H9 (cell line): ENCODE results near the gene TSC22D1. TPM values are rescaled to one million over a fixed set of nuclear protein-coding genes. Genes with fewer than 3 reads are reported as not detected.

Experiments used
- DNase-seq: peaks from one replicate; pipeline ENCODE4 v3.0.0-alpha.2; 2017
- H2AFZ ChIP-seq: one replicate; pipeline ENCODE4 v1.6.1; 2013; ENCODE audit warnings: mild to moderate bottlenecking, low read length, control low read depth, moderate library complexity
- H2AK5ac ChIP-seq: 2 replicates; pipeline ENCODE4 v1.6.1; 2013; ENCODE audit warnings: low read length, control low read depth, mixed read lengths; ENCODE audit not compliant: insufficient read length
- H2BK120ac ChIP-seq: one replicate; pipeline ENCODE4 v1.6.1; 2013; ENCODE audit warnings: low read depth, mild to moderate bottlenecking, low read length, control low read depth, inconsistent platforms; ENCODE audit not compliant: poor library complexity, severe bottlenecking
- H2BK12ac ChIP-seq: 2 replicates; pipeline ENCODE4 v1.6.1; 2013; ENCODE audit warnings: low read length, control low read depth, mixed read lengths, low read depth; ENCODE audit not compliant: insufficient read length
- H2BK15ac ChIP-seq: 2 replicates; pipeline ENCODE4 v1.6.1; 2013; ENCODE audit warnings: low read depth, low read length, control low read depth
- H2BK20ac ChIP-seq: one replicate; pipeline ENCODE4 v1.6.1; 2013; ENCODE audit warnings: low read depth, mild to moderate bottlenecking, low read length, control low read depth, inconsistent platforms; ENCODE audit not compliant: poor library complexity, severe bottlenecking
- H2BK5ac ChIP-seq: 2 replicates; pipeline ENCODE4 v1.6.1; 2013; ENCODE audit warnings: low read length, control low read depth, mixed read lengths; ENCODE audit not compliant: insufficient read length
- H3K14ac ChIP-seq: 2 replicates; pipeline ENCODE4 v1.6.1; 2013; ENCODE audit warnings: low read length, control low read depth; ENCODE audit not compliant: insufficient read depth
- H3K18ac ChIP-seq: 2 replicates; pipeline ENCODE4 v1.6.1; 2013; ENCODE audit warnings: low read depth, mild to moderate bottlenecking, mixed read lengths, low read length, control low read depth; ENCODE audit not compliant: insufficient read length
- H3K23ac ChIP-seq: 2 replicates; pipeline ENCODE4 v1.6.1; 2013; ENCODE audit warnings: low read length, control low read depth, mixed read lengths, low read depth; ENCODE audit not compliant: insufficient read length
- H3K23me2 ChIP-seq: 2 replicates; pipeline ENCODE4 v1.6.1; 2013; ENCODE audit warnings: low read depth, mild to moderate bottlenecking, mixed read lengths, low read length, control low read depth; ENCODE audit not compliant: insufficient read length, poor library complexity, severe bottlenecking
- H3K27ac ChIP-seq: 2 replicates; pipeline ENCODE4 v1.5.1; 2013; ENCODE audit warnings: low read length, control low read depth, mixed read lengths, low read depth; ENCODE audit not compliant: insufficient read length
- H3K27me3 ChIP-seq: 2 replicates; pipeline ENCODE4 v1.6.1; 2013; ENCODE audit warnings: low read length, control low read depth, inconsistent platforms; ENCODE audit not compliant: insufficient read depth
- H3K4ac ChIP-seq: 2 replicates; pipeline ENCODE4 v1.6.1; 2013; ENCODE audit warnings: low read depth, mild to moderate bottlenecking, control low read depth, inconsistent platforms, low read length, moderate library complexity
- H3K4me1 ChIP-seq: 2 replicates; pipeline ENCODE4 v1.6.1; 2013; ENCODE audit warnings: low read length, control low read depth, inconsistent platforms; ENCODE audit not compliant: insufficient read depth
- H3K4me2 ChIP-seq: 2 replicates; pipeline ENCODE4 v1.6.1; 2013; ENCODE audit warnings: low read length, control low read depth, mixed read lengths; ENCODE audit not compliant: insufficient read length, insufficient read depth
- H3K56ac ChIP-seq: 2 replicates; pipeline ENCODE4 v1.6.1; 2013; ENCODE audit warnings: low read depth, mild to moderate bottlenecking, mixed read lengths, low read length, control low read depth; ENCODE audit not compliant: insufficient read length
- H3K79me1 ChIP-seq: 2 replicates; pipeline ENCODE4 v1.6.1; 2013; ENCODE audit warnings: low read depth, mild to moderate bottlenecking, moderate library complexity, low read length, control low read depth, inconsistent platforms; ENCODE audit not compliant: insufficient read depth, poor library complexity, severe bottlenecking
- H3K79me2 ChIP-seq: 2 replicates; pipeline ENCODE4 v1.6.1; 2013; ENCODE audit warnings: low read length, control low read depth, inconsistent platforms; ENCODE audit not compliant: insufficient read depth
- H3K9ac ChIP-seq: 2 replicates; pipeline ENCODE4 v1.6.1; 2013; ENCODE audit warnings: low read length, control low read depth, mixed read lengths; ENCODE audit not compliant: insufficient read length; ENCODE audit errors: extremely low read depth
- H3K9me3 ChIP-seq: one replicate; pipeline ENCODE4 v1.6.1; 2013; ENCODE audit warnings: low read depth, low read length, inconsistent platforms; ENCODE audit not compliant: control insufficient read depth
- H3T11ph ChIP-seq: one replicate; pipeline ENCODE4 v1.6.1; 2013; ENCODE audit warnings: mild to moderate bottlenecking, low read length, control low read depth, inconsistent platforms
- H4K20me1 ChIP-seq: one replicate; pipeline ENCODE4 v1.6.1; 2013; ENCODE audit not compliant: control insufficient read depth, insufficient read length, insufficient read depth
- H4K5ac ChIP-seq: 2 replicates; pipeline ENCODE4 v1.6.1; 2013; ENCODE audit warnings: low read depth, mild to moderate bottlenecking, mixed read lengths, low read length, control low read depth; ENCODE audit not compliant: insufficient read length
- H4K8ac ChIP-seq: replicated peaks from 2 replicates; pipeline ENCODE4 v1.6.1; 2013; ENCODE audit warnings: low read length, control low read depth, mixed read lengths, low read depth; ENCODE audit not compliant: insufficient read length
- H4K91ac ChIP-seq: 2 replicates; pipeline ENCODE4 v1.6.1; 2013; ENCODE audit warnings: low read depth, mild to moderate bottlenecking, moderate library complexity, mixed read lengths, low read length, control low read depth; ENCODE audit not compliant: insufficient read length
- H3K27ac Mint-ChIP-seq, 3 experiments: 2 replicates in 2 of 3; 3 replicates in 1 of 3; pipeline ENCODE4 v1.8.0; 2020 to 2021; ENCODE audit warnings: mixed read lengths in 3 of 3, mild to moderate bottlenecking in 1 of 3, moderate library complexity in 1 of 3
- H3K27me3 Mint-ChIP-seq: 2 replicates; pipeline ENCODE4 v1.8.0; 2021; ENCODE audit warnings: low read depth, mild to moderate bottlenecking, moderate library complexity, mixed read lengths
- H3K36me3 Mint-ChIP-seq, 3 experiments: 2 replicates in 2 of 3; 3 replicates in 1 of 3; pipeline ENCODE4 v1.8.0; 2020 to 2021; ENCODE audit warnings: low read depth in 3 of 3, mixed read lengths in 3 of 3; ENCODE audit not compliant: insufficient read depth in 1 of 3
- H3K4me1 Mint-ChIP-seq, 2 experiments: 2 replicates each; pipeline ENCODE4 v1.8.0; 2020; ENCODE audit warnings: mixed read lengths in 2 of 2
- H3K4me3 Mint-ChIP-seq, 2 experiments: 2 replicates in 1 of 2; 3 replicates in 1 of 2; pipeline ENCODE4 v1.8.0; 2020 to 2021; ENCODE audit warnings: mild to moderate bottlenecking in 2 of 2, mixed read lengths in 2 of 2, moderate library complexity in 1 of 2
- H3K9me3 Mint-ChIP-seq, 2 experiments: 2 replicates in 1 of 2; 3 replicates in 1 of 2; pipeline ENCODE4 v1.8.0; 2020; ENCODE audit warnings: mild to moderate bottlenecking in 2 of 2, mixed read lengths in 2 of 2, moderate library complexity in 1 of 2
- WGBS: extraction: QIAGEN DNeasy Blood & Tissue Kit; methylation state at CpG from one replicate; pipeline ENCODE4 v1.1.7; 2013; ENCODE audit warnings: missing lambda C conversion rate, low lambda C conversion rate, mixed read lengths; ENCODE audit not compliant: insufficient read length; ENCODE audit errors: extremely low coverage; 5-methylcytosine and 5-hydroxymethylcytosine counted together
- total RNA-seq: library from RNA; stranded (reverse); gene quantifications from 2 replicates; pipeline ENCODE4 v1.2.1, GENCODE V29; 2021
- TF ChIP-seq, protein P1 (sequence below): fragments of 200-600 bp; sonication (generic); conservative IDR thresholded peaks from 3 replicates; pipeline ENCODE4 v1.8.0; 2021; ENCODE audit warnings: antibody characterized with exemption, mild to moderate bottlenecking

The TSC22D1 gene
- total RNA-seq, 1 experiment from 2014 or later = 76.7 TPM

DNA sequence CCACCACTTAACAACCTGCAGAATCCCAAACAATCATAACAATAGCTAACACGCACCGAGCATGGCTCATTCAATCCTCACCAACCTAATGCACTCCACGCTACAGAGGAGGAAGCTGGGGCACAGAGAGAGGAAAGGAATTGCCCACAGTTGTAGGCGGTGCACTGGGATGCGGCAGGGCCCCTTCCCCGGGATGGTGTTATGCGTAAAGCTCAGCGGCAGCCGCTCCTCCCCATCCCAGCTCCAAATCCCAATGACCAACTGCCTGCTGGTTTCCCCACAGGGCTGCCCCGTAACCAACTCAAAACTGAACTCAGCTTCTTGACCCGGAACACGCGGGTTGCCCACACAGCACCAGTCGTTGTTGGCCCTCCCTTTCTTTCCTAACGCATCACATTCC is 160.3 kb downstream of the TSC22D1 start:
- Histone ChIP-seq H3K27me3 (no peaks in the 10 kb centered on the region; the same call in 1 of the 2 replicates), H3K79me2 (no peaks in the 10 kb centered on the region), H3K56ac (no peak overlapping the region), H3T11ph (no peak overlapping the region), H4K91ac (no peak overlapping the region), H2BK120ac (no peak overlapping the region), H3K4me1 (peaks cover 9% of the 10 kb centered on the region), H3K4me2 (no peak overlapping the region), H3K79me1 (no peaks in the 10 kb centered on the region), H4K5ac (no peak overlapping the region), H3K9ac (no peak overlapping the region), H2BK12ac (no peak overlapping the region), H3K14ac (no peak overlapping the region), H4K8ac (no peak overlapping the region), H3K27ac (no peak overlapping the region), H4K20me1 (no peaks in the 10 kb centered on the region), H3K23me2 (no peaks in the 10 kb centered on the region), H3K9me3 (no peaks in the 10 kb centered on the region), H2AK5ac (no peak overlapping the region), H2AFZ (no peak overlapping the region), H2BK5ac (no peak overlapping the region), H3K18ac (no peak overlapping the region), H3K23ac (no peak overlapping the region), H2BK15ac (no peak overlapping the region), H2BK20ac (no peak overlapping the region), H3K4ac (no peak overlapping the region)
- no CpG with 5 or more reads among the region's 15 CpGs for WGBS
- peak; percentile 50 for DNase-seq
- peaks cover 44 to 49% of the 10 kb centered on the region in 2 experiments for H3K4me1 Mint-ChIP-seq
- TF ChIP-seq, protein P1, sequence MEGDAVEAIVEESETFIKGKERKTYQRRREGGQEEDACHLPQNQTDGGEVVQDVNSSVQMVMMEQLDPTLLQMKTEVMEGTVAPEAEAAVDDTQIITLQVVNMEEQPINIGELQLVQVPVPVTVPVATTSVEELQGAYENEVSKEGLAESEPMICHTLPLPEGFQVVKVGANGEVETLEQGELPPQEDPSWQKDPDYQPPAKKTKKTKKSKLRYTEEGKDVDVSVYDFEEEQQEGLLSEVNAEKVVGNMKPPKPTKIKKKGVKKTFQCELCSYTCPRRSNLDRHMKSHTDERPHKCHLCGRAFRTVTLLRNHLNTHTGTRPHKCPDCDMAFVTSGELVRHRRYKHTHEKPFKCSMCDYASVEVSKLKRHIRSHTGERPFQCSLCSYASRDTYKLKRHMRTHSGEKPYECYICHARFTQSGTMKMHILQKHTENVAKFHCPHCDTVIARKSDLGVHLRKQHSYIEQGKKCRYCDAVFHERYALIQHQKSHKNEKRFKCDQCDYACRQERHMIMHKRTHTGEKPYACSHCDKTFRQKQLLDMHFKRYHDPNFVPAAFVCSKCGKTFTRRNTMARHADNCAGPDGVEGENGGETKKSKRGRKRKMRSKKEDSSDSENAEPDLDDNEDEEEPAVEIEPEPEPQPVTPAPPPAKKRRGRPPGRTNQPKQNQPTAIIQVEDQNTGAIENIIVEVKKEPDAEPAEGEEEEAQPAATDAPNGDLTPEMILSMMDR = no peak
- peak overlapping the region in 1 of 3 experiments; percentile 71; a peak in 1 of 7 replicates for H3K27ac Mint-ChIP-seq
- peaks cover 0 to 5% (median 0%) of the 10 kb centered on the region in 3 experiments; a peak in 2 of 7 replicates for H3K36me3 Mint-ChIP-seq
- peaks cover 0 to 3% of the 10 kb centered on the region in 2 experiments; a peak in 2 of 5 replicates for H3K9me3 Mint-ChIP-seq
- peaks cover 21% of the 10 kb centered on the region for H3K27me3 Mint-ChIP-seq
- H3K4me3 Mint-ChIP-seq = peak overlapping the region in 1 of 2 experiments; percentile 70; a peak in 3 of 5 replicates
